ENCODE data around the gene RPUSD1. TPM values are rescaled to one million over a fixed set of nuclear protein-coding genes. Genes with fewer than 3 reads are reported as not detected.

Gene RPUSD1
- total RNA-seq, 4 donors from 2014 or later: 31.0 to 42.1 (median 37.4) TPM

- no peaks in the 10 kb centered on the region for H3K27me3 ChIP-seq
These were observed 2.3 kb downstream of the RPUSD1 start for GRCh38 chr16:785563-786535.

GRCh38 chr16:784431-784830 is 3.8 kb downstream of the RPUSD1 start:
- H3K4me3 ChIP-seq: no peak overlapping the region
- H3K27me3 ChIP-seq: no peaks in the 10 kb centered on the region
- no peak for DNase-seq
- no peak overlapping the region for H3K27ac ChIP-seq
- no peak for TF ChIP-seq POLR2A (IDR thresholded peaks at IDR 0.05)
- no peak for TF ChIP-seq CTCF (IDR thresholded peaks at IDR 0.05)
- H3K9me3 ChIP-seq: no peaks in the 10 kb centered on the region
- H3K36me3 ChIP-seq: peaks cover 0 to 9% (median 0%) of the 10 kb centered on the region in 3 donors
- H3K4me1 ChIP-seq: peaks cover 0 to 20% (median 15%) of the 10 kb centered on the region in 4 donors

More at GRCh38 chr16:785563-786535, 2.3 kb downstream of the RPUSD1 start:
- peak; percentile 79 to 88 (median 83) for DNase-seq
- H3K27ac ChIP-seq: no peak overlapping the region
- H3K9me3 ChIP-seq: no peaks in the 10 kb centered on the region
- peaks cover 0 to 20% (median 16%) of the 10 kb centered on the region in 4 donors for H3K4me1 ChIP-seq
- TF ChIP-seq POLR2A (IDR thresholded peaks at IDR 0.05) (no peak), CTCF (IDR thresholded peaks at IDR 0.05) (peak; percentile 46 to 82 (median 75))
- H3K36me3 ChIP-seq: peaks cover 0 to 9% (median 0%) of the 10 kb centered on the region in 3 donors
- H3K4me3 ChIP-seq: no peak overlapping the region

- Histone ChIP-seq H3K36me3 (peaks cover 0 to 9% (median 0%) of the 10 kb centered on the region in 3 donors), H3K27ac (no peak overlapping the region), H3K9me3 (no peaks in the 10 kb centered on the region), H3K27me3 (no peaks in the 10 kb centered on the region), H3K4me1 (peaks cover 0 to 15% (median 8%) of the 10 kb centered on the region in 4 donors), H3K4me3 (no peak overlapping the region)
- no peak for TF ChIP-seq POLR2A (IDR thresholded peaks at IDR 0.05)
- no peak for TF ChIP-seq CTCF (IDR thresholded peaks at IDR 0.05)
- no peak for DNase-seq
These were observed 4.6 kb downstream of the RPUSD1 start for GRCh38 chr16:783404-784161.

GRCh38 chr16:782766-783403 is 5.3 kb downstream of the RPUSD1 start:
- Histone ChIP-seq H3K9me3 (no peaks in the 10 kb centered on the region), H3K36me3 (peaks cover 0 to 9% (median 0%) of the 10 kb centered on the region in 3 donors), H3K27ac (no peak overlapping the region), H3K4me1 (peaks cover 0 to 15% (median 7%) of the 10 kb centered on the region in 4 donors), H3K27me3 (no peaks in the 10 kb centered on the region), H3K4me3 (no peak overlapping the region)
- DNase-seq: no peak
- TF ChIP-seq POLR2A (IDR thresholded peaks at IDR 0.05) (no peak), CTCF (IDR thresholded peaks at IDR 0.05) (no peak)

GRCh38 chr16:782258-782657 is 5.9 kb downstream of the RPUSD1 start:
- no peak overlapping the region for H3K27ac ChIP-seq
- peaks cover 0 to 9% (median 0%) of the 10 kb centered on the region in 3 donors for H3K36me3 ChIP-seq
- TF ChIP-seq POLR2A (IDR thresholded peaks at IDR 0.05) (no peak), CTCF (IDR thresholded peaks at IDR 0.05) (no peak)
- H3K27me3 ChIP-seq: no peaks in the 10 kb centered on the region
- peaks cover 0 to 10% (median 3%) of the 10 kb centered on the region in 4 donors for H3K4me1 ChIP-seq
- no peak overlapping the region for H3K4me3 ChIP-seq
- no peaks in the 10 kb centered on the region for H3K9me3 ChIP-seq
- DNase-seq: no peak

Measured in Peyer's patch (tissue), 4 donors.